SW480 (cell line): Measurements from ENCODE around the gene PHF20.
"Not testable (repeated sequence)": the region's sequence is repeated elsewhere in the genome, so short reads cannot be mapped to it uniquely, and the experiment has no call there.

ENCODE experiments used
- DNase-seq: peaks from one replicate; pipeline ENCODE4 v3.0.0-alpha.2; 2016; ENCODE audit warnings: low spot score

The PHF20 gene

DNA sequence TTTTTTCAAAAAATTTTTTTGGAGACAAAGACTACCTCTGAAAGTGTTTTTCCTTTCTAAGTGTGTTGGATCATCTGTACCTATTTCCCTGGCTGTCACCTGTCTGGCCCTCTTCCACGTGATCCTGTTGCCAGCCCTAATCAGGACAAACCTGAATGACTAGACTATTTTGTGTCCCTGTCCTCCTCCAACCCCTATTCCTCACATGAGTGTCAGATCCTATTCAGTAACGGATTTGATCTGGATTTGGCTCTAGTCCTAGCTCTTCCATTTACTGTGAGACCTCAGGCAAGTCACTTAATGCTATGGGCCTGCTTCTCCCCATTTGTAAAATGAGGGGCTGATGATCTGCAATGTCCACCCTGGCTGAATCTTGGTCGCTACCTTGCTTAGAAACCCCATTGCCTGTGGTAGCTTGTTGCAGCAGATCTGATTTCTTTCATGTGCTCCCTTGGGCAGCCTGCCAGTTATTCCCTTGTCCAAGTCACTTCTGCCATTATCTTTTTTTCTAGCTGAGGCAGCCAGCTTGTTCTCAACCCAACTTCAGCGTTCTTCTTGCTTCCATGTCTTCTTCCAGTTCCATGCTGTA is 4.8 kb downstream of the PHF20 start:
- DNase-seq: no peak

DNA sequence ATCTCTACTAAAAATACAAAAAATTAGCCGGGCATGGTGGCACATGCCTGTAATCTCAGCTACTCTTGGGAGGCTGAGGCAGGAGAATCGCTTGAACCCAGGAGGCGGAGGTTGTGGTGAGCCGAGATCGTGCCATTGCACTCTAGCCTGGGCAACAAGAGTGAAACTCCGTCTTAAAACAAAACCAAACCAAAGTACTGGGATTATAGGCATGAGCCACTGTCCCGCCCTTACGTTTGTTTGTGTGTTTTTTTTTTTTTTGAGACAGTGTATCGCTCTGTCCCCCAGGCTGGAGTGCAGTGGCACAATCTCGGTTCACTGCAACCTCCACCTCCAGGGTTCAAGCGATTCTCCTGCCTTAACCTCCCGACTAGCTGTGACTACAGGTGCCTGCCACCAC is 12.0 kb downstream of the PHF20 start:
- DNase-seq: not testable (repeated sequence)

DNA sequence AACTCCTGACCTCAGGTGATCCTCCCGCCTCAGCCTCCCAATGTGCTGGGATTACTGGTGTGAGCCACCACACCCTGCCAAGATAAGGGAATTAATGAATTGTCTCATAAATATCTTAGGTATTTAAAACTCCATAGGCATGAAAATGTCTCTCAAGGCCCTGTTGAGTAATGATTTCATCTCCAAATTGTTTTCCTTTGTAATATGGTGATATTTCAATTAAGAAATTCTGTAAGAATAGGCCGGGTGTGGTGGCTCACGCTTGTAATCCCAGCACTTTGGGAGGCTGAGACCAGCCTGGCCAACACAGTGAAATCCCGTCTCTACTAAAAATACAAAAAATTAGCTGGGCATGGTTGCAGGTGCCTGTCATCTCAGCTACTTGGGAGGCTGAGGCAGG is 13.7 kb downstream of the PHF20 start:
- not testable (repeated sequence) for DNase-seq

DNA sequence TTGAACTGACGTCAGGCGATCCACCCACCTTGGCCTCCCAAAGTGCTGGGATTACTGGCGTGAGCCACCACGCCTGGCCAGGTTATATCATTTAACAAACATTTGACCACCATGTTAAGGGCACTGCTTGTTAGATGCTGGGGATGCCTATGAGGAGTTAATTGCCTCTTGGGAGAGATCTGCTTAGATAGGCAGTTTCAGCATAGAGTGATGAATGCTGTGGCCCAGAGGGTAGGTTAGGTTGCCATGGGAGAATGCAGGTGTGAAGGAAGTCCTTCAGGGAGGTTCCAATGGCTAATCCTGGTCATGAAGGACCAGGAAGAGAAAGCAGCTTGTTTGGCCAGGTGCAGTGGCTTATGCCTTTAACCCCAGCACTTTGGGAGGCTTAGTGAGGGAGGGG is 17.0 kb downstream of the PHF20 start:
- DNase-seq: no peak

DNA sequence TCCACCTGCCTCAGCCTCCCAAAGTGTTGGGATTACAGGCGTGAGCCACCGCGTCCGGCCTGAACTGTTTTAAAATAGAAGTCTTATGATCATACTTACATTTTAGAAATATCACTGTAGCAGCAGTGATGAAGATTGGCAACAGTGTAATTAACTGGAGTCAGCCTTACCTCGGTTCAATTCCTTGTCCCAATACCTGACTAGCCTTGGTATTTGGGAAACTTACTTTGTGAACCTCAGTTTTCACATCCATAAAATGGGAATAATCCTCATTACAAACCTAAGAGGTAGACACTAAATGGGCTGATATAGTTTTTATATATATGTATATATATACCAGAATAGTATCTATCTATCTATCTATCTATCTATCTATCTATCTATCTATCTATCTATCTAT is 19.3 kb downstream of the PHF20 start:
- no peak for DNase-seq

DNA sequence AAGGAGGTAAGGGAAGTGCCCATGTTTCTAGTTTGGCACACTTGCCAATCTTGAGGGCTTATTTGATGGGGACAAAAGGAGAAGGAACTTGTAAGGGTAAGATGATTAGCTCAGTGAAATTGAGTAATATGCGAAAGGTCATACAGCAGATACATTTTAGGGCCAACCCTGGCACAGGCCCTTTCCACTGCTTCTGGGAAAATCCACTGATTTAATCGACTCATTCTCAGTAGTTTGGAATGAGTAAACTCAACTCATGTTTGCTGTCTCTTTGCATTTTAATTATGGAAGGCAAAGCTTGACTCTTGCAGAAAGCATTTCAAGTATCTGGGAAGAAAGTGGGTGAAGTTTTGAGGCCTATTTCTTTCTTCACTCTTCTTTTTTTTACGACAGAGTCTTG is 20.0 kb downstream of the PHF20 start:
- no peak for DNase-seq

DNA sequence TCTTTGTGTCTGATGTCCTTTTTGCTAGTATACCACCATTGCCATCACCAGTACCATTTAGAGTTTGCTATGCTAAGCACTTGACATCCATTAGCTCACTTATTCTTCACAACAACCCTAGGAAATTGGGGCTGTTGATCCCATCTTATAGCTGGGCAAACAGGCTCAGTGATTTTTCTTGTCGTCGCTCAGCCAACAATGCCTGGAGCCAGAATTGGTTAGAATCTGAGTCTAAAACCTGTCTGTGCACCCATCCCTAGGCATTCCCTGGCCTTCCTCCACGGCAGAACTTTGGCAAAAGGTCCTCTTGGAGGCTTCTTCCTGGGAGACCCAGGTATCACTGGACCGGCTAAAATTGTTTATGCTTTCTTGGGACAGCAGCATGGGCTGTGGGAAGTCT is 20.9 kb downstream of the PHF20 start:
- DNase-seq: no peak

DNA sequence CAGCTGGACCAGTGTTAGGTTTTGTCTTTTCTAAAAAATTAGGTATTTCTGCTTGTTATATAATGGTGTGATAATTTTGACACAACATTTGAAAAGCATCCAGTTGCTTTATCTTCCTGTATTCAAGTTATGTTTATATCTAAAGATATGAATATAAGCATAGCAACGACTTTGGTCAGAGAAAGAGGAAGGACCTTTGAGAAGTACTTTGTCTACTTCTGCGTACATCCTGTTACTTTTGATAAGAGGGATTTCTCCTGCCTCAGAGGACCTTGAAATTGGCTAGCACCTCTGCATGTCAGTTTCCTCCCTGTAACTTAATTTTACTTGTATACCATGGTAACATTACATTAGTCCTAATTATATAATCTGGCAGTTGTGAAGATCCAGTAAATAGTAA is 24.8 kb downstream of the PHF20 start:
- no peak for DNase-seq

DNA sequence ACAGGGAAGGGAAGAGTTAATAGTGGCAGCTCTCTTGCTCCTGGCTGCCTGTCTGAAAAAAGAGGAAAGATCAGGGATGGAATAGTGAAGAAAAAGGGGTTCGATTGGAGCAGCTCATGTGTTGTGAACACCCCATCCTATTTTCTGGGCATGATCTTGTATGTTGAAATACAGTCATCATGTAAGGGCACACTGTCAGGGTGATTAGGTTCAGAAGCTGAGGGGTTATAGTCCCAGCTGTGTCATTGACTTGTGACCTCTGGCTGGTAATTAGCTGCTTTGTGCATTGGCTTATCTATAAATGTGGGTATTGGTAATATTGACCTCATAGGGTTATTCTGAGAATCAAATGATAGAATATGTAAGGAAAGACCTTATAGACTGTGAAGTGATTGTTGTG is 30.1 kb downstream of the PHF20 start:
- no peak for DNase-seq

DNA sequence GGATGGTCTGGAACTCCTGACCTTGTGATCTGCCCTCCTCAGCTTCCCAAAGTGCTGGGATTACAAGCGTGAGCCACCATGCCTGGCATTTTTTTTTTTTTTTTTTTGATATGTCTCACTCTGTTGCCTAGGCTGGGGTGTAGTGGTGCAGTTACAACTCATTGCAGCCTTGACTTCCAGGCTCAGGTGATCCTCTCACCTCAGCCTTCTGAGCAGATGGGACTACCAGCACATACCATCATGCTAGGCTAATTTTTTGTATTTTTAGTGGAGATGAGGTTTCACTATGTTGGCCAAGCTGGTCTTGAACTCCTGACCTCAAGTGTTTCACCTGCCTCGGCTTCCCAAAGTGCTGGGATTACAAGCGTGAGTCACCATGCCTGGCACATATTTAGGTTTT is 34.3 kb downstream of the PHF20 start:
- DNase-seq: no peak

DNA sequence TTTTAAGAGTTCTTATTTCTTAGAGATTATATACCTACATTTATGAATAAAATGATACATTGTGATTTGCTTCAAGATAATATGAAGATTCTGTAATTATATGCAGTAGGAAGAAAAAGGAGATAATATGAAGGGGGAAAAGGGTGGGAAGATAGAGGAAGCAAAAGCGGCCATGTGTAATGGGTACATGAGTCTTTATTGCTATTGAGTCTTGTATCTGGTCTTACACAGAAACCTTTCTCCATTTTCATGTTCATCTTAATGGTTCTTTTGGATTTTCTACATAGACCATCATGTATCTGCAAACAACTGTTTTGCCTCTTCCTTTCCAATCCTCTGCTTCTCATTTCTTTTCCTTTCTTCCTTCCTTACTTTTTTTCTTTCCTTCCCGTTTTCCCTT is 36.1 kb downstream of the PHF20 start:
- DNase-seq: no peak

DNA sequence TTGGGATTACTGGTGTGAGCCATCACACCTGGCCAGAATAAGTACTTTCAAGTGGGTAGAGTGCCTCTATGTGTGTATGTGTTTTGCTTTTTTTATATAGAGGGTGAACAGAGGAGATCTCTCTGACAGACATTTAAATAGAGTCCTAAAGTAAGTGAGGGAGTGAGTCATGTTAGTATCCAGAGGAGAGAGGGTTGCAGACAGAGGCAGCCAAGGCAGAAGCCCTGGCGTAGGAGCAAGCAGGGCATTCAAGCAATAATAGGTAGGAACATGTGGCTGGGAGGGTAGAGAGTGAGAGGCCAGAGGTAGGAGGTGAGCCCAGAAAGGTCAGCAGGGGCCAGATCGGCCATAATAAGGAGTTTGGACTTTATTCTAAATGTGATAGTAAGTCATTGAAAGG is 48.9 kb downstream of the PHF20 start:
- no peak for DNase-seq

DNA sequence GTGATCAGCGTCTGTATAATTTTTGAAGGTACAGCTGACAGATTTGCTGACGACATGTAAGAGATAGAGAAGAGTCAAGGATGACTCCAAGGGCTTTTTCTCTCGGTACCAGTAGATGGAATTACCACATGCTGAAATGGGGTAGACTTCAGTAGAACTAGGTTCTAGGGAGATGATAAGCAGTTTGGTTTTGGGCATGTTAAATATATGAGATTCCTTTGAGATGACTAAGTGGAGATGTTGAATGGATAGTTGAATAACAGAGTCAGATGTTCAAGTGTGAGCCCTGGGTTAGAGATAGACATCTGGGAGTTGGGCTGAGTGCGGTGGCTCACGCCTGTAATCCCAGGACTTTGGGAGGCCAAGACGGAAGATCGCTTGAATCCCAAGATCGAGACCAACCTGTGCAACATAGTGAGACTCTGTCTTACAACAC is 50.0 kb downstream of the PHF20 start:
- DNase-seq: peak; percentile 58

DNA sequence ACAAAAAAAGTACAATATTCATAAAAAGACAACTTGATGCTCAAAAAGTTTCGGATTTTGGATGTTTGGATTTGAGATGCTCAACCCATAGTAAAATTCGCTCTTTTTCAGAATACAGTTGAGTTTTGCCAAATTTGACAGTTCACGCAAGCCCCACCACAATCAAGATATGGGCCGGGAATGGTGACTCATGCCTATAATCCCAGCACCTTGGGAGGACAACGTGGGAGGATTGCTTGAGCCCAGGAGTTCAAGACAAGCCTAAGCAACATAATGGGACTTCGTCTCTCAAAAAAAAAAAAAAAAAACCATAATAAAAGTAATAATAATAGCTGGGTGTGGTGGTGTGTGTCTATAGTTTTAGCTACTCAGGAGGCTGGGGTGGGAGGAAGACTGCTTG is 51.3 kb downstream of the PHF20 start:
- no peak for DNase-seq

DNA sequence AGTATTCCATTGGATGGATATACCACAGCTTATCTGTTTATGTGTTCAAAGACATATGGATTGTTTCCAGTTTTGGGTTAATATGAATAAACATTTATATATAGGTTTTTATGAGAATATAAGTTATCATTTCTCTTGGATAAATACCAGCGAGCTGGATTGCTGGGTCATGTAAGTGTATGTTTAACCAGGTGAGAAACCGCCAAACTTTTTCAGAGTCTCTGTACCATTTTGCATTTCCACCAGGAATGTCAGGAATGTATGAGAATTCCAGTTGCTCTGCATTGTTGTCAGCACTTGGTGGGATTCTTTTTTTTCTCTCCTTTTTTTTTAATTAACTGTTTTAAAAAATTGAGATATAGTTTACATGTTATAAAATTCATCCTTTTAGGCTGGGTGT is 52.1 kb downstream of the PHF20 start:
- no peak for DNase-seq

DNA sequence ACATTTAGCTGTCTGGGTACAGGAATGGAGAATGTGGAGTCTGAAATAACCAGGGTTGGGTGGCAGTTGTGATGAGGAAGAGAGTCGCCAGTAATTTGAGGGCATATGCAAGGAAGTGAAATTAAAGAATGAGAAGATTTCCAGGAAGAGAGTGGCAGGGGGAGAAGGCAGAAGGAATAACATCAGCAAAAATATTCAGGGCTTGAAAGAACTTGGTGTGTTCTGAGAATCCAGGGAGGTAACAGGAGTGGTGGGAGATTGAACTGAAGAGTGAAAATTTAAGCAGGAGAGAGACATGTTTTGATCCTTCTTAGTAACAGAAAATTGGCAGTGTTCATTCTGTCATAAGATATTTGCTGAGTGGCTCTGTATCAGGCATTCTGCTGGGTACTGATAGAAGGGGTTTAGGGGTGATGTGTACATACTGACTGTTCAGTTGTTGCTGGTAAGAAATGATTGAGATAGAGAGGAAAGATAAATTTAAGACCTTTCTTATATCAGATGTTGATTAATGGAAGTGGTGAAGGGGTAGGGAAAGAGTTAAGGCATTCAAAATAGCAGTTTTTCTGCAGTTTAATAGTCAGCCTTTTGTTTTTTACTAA is 54.7 kb downstream of the PHF20 start:
- no peak for DNase-seq

DNA sequence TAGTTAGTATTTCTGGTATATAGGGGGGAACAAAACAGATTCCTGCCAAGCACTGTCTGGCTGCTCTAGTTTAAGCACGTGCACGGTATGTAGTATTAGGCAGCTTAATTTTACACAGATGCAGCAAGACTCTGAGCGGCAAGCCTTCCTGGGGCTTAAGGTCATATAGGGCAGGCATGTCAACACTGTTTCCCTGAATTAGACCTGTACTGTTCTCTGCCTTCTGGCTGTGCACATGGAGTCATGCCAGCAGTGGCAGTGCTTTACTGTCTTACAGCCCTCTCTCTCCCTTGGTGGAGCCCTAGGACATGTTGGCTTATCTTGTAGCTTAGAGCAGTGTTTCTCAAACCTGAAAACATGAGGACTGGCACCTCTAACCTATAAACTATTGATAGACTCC is 56.6 kb downstream of the PHF20 start:
- DNase-seq: no peak

DNA sequence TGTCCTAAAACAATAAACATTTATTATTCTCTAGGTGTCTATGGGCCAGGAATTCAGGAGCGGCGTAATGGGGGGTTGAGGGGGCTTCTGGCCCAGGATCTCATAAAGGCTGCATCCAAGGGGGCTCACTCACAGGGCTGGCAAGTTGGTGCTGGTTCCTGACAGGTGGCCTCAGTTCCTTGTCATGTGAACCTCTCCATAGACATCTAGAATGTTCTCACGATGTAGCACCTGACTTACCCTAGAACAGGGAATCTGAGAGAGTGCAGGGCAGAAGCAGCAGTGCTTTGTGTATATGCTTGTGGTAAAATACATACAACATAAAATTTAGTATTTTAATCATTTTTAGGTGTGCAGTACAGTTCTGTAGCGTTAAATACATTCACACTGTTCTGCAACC is 57.1 kb downstream of the PHF20 start:
- no peak for DNase-seq

DNA sequence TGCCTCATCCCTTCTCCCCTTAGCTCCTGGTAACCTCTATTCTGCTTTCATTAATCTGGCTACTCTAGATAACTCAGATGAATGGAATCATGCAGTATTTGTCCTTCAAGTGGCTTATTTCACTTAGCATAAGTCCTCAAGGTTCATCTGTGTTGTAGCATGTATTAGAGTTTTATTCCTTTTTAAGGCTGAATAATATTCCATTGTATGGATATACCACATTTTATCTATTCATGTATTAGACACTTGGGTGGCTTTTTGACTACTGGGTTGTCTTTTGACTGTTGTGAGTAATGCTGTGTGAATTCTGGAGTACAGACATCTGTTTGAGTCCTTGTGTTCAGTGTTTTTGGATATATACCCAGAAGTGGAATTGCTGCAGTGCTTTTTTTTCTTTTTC is 58.4 kb downstream of the PHF20 start:
- DNase-seq: no peak

DNA sequence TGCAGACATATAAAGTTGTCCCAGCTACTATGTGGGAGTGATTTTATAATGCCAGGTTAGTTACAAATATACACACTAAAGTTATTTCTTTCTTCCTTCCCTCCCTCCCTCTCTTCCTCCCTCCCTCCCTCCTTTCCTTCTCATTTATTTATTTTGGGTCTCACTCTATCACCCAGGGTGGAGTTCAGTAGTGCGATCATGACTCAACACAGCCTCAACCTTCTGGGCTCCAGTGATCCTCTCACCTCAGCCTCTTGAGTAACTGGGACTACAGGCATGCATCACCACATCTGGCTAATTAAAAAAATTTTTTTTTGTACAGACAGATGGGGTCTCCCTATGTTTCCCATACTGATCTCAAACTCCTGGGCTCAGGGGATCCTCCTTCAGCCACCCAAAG is 59.2 kb downstream of the PHF20 start:
- DNase-seq: no peak

DNA sequence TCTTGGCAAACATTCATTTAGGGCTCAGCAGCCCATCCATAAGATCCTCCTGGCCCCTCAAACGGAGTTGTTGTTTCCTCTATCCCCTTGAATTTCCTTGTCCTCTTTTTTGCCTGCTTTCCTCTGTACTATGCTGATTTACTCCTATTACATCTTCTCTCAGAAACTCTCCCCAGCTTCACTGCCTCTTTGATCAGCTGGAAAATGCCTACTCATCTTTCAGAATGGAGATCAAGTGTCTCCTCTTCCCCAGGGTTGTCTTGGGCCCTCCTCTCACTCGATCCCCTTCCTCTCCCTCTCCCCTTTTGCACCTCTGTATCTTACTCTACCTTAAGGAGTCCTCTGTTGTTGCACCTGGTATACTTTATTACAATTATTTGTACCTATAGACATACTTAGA is 60.2 kb downstream of the PHF20 start:
- no peak for DNase-seq

DNA sequence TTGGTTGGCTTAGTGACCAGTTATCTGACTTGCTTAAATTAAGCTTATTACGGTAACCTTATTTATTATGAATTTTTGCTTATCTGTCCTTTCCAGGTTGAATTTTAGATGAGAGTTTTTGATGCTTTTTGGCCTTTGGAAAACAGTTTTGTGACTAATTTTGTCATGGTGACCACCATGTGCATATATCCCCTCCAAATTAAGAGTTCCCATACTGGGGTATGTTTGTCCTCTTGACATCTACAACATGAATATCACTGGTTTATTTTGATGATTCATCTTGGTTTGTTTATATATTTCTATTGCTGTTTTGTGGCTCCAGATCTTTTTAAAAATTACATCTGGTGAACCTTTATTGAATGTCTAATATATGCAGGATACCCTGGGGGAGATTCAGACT is 61.4 kb downstream of the PHF20 start:
- no peak for DNase-seq

DNA sequence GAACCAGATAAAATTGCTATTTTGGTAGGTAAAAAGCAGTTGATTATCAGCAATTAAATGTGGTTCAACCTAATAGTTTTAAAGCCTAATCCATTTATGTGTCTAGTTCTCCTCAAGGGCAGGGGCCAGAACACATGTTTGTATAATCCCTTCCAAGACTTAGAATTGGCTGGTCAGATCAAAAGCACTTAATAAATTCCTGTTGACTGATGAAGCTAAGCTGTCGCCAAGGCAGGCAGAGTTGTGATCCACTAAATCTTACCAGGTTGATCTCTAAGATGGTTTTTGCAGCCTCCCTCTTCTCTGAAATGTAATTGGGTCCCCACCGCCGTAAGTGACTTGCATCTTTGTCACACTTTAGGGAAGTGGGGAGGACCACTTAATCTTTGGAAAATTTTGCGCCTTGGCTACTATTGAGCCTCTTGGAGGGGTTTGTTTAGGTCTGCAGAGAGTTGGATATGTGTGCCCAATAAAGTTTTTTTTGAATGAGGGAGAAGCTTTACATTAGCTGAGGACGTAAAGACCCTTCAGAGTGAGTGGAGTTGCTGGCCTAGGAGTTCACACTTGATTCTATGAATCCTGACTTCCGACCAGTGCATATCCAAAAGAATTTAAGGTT is 65.9 kb downstream of the PHF20 start:
- DNase-seq: no peak

DNA sequence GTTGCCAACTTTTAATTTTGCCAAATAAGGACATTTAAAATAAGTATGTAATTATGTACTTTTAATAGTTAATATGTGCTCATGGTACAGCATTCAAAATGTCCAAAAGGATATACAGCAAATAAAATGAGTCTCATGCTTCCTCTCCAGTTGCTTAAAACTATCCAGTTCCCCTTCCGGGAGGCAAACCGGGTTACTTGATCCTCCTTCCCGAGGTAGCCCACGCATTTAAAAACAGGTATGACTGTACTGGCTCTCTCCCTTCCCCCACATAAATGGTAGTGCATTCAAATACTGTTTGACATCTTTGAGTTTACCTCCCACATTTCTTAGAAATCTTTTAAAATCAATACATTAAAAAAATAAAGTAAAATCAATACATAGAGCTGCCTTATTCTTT is 66.4 kb downstream of the PHF20 start:
- DNase-seq: no peak
